Liver (tissue), 3 donors: ENCODE results near the gene UFC1.

Experiments
- JUND ChIP-seq, 2 donors: IDR thresholded peaks; 2 replicates each; pipeline ENCODE4 v1.6.1; 2016; ENCODE audit warnings: antibody characterized with exemption in 2 of 2
- YY1 ChIP-seq: IDR thresholded peaks from 2 replicates; pipeline ENCODE4 v1.6.1; 2016; ENCODE audit warnings: antibody characterized with exemption, mild to moderate bottlenecking
- TF ChIP-seq, protein P1 (sequence below): fragments of 150-350 bp; IDR thresholded peaks from 2 replicates; pipeline ENCODE4 v1.5.1; 2017; ENCODE audit warnings: improper control_type of control experiment, low read depth, low read length; ENCODE audit not compliant: missing input control
- TF ChIP-seq, protein P2 (sequence below): IDR thresholded peaks from 2 replicates; pipeline ENCODE4 v1.6.1; 2016; ENCODE audit warnings: antibody characterized with exemption, mild to moderate bottlenecking
- donor health status: healthy.
- donor health status: healthy.

DNA sequence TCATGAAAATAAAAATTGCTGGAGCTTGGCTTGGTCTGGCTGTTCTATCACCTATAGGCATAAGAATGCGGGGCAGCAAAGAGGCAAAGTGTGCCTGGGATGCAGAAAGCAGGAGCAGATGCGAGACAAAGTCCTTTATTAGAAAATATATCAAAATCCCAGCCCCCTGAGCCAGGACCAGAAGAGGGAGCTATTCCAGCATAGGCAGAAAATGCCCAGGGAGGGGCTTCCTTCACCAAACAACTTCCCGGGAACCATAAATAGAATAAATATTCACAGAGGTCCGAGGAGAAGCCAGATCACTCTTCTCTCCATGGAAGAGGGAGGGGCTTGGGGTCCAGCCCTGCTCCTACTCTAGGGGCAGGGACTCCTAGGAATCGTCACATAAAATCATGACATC lies 17.4 kb downstream of the UFC1 start:
- TF ChIP-seq, protein P1, sequence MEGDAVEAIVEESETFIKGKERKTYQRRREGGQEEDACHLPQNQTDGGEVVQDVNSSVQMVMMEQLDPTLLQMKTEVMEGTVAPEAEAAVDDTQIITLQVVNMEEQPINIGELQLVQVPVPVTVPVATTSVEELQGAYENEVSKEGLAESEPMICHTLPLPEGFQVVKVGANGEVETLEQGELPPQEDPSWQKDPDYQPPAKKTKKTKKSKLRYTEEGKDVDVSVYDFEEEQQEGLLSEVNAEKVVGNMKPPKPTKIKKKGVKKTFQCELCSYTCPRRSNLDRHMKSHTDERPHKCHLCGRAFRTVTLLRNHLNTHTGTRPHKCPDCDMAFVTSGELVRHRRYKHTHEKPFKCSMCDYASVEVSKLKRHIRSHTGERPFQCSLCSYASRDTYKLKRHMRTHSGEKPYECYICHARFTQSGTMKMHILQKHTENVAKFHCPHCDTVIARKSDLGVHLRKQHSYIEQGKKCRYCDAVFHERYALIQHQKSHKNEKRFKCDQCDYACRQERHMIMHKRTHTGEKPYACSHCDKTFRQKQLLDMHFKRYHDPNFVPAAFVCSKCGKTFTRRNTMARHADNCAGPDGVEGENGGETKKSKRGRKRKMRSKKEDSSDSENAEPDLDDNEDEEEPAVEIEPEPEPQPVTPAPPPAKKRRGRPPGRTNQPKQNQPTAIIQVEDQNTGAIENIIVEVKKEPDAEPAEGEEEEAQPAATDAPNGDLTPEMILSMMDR, result no peak
- no peak for TF ChIP-seq JUND (IDR thresholded peaks at IDR 0.05)
- TF ChIP-seq, protein P2, sequence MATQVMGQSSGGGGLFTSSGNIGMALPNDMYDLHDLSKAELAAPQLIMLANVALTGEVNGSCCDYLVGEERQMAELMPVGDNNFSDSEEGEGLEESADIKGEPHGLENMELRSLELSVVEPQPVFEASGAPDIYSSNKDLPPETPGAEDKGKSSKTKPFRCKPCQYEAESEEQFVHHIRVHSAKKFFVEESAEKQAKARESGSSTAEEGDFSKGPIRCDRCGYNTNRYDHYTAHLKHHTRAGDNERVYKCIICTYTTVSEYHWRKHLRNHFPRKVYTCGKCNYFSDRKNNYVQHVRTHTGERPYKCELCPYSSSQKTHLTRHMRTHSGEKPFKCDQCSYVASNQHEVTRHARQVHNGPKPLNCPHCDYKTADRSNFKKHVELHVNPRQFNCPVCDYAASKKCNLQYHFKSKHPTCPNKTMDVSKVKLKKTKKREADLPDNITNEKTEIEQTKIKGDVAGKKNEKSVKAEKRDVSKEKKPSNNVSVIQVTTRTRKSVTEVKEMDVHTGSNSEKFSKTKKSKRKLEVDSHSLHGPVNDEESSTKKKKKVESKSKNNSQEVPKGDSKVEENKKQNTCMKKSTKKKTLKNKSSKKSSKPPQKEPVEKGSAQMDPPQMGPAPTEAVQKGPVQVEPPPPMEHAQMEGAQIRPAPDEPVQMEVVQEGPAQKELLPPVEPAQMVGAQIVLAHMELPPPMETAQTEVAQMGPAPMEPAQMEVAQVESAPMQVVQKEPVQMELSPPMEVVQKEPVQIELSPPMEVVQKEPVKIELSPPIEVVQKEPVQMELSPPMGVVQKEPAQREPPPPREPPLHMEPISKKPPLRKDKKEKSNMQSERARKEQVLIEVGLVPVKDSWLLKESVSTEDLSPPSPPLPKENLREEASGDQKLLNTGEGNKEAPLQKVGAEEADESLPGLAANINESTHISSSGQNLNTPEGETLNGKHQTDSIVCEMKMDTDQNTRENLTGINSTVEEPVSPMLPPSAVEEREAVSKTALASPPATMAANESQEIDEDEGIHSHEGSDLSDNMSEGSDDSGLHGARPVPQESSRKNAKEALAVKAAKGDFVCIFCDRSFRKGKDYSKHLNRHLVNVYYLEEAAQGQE, result no peak
- TF ChIP-seq YY1, result no peak
